A204.1 (cell line): ENCODE data around the gene CLASP1.

Experiments used
- FAIRE-seq: peaks from 2 replicates; lab custom pipeline; 2012; peaks lifted over from hg19 to GRCh38; lab: Jason Lieb, UNC

Gene CLASP1

GRCh38 chr2:121536850-121537557, 112.3 kb downstream of the CLASP1 start:
- FAIRE-seq: no peak

- no peak for FAIRE-seq
Measured at GRCh38 chr2:121536347-121536746, 112.9 kb downstream of the CLASP1 start.

GRCh38 chr2:121534007-121534406, 115.3 kb downstream of the CLASP1 start:
- no peak for FAIRE-seq

GRCh38 chr2:121532894-121533293, 116.4 kb downstream of the CLASP1 start:
- no peak for FAIRE-seq

GRCh38 chr2:121532347-121532766, 116.9 kb downstream of the CLASP1 start:
- FAIRE-seq: no peak

- FAIRE-seq: no peak
Measured at GRCh38 chr2:121530212-121530705, 119.0 kb downstream of the CLASP1 start.

- no peak for FAIRE-seq
Measured at GRCh38 chr2:121529439-121530211, 119.6 kb downstream of the CLASP1 start.

- no peak for FAIRE-seq
Measured at GRCh38 chr2:121527009-121527682, 122.1 kb downstream of the CLASP1 start.

GRCh38 chr2:121524685-121525425, 124.4 kb downstream of the CLASP1 start:
- no peak for FAIRE-seq

GRCh38 chr2:121521359-121521758, 127.9 kb downstream of the CLASP1 start:
- no peak for FAIRE-seq

GRCh38 chr2:121520641-121520994, 128.6 kb downstream of the CLASP1 start:
- no peak for FAIRE-seq

GRCh38 chr2:121519732-121520640, 129.3 kb downstream of the CLASP1 start:
- no peak for FAIRE-seq

GRCh38 chr2:121519153-121519552, 130.1 kb downstream of the CLASP1 start:
- no peak for FAIRE-seq

- no peak for FAIRE-seq
Measured at GRCh38 chr2:121513597-121514333, 135.5 kb downstream of the CLASP1 start.

- no peak for FAIRE-seq
Measured at GRCh38 chr2:121510857-121511256, 138.4 kb downstream of the CLASP1 start.

- FAIRE-seq: no peak
Measured at GRCh38 chr2:121506621-121507020, 142.6 kb downstream of the CLASP1 start.

- FAIRE-seq: no peak
Measured at GRCh38 chr2:121505986-121506586, 143.2 kb downstream of the CLASP1 start.

- no peak for FAIRE-seq
Measured at GRCh38 chr2:121505005-121505404, 144.3 kb downstream of the CLASP1 start.

- no peak for FAIRE-seq
Measured at GRCh38 chr2:121504316-121504715, 144.9 kb downstream of the CLASP1 start.

- no peak for FAIRE-seq
Measured at GRCh38 chr2:121502781-121503180, 146.5 kb downstream of the CLASP1 start.
